Measurements from ENCODE around the gene PPA2.

The PPA2 gene

DNA sequence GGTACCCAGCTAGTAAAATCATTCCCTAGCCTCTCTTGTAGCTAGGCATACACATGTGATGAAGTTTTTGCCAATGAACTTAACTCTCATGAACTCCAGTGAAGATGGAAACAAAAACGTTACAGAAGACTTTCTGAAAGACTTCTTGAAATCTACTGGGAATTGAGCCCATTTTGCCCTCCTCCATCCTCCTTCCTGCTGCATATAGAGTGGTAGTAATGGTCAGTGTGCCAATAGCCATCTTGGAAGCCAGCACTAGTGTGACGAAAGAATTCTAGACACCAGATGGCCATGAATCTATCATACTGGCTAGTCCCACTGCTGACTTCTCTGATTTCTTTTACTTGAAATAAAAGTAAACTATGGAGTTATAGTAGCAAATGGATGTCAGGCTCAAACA is 30.9 kb upstream of the PPA2 start:
- H3K4me1 ChIP-seq: no peaks in the 10 kb centered on the region
- TF ChIP-seq, protein P1, sequence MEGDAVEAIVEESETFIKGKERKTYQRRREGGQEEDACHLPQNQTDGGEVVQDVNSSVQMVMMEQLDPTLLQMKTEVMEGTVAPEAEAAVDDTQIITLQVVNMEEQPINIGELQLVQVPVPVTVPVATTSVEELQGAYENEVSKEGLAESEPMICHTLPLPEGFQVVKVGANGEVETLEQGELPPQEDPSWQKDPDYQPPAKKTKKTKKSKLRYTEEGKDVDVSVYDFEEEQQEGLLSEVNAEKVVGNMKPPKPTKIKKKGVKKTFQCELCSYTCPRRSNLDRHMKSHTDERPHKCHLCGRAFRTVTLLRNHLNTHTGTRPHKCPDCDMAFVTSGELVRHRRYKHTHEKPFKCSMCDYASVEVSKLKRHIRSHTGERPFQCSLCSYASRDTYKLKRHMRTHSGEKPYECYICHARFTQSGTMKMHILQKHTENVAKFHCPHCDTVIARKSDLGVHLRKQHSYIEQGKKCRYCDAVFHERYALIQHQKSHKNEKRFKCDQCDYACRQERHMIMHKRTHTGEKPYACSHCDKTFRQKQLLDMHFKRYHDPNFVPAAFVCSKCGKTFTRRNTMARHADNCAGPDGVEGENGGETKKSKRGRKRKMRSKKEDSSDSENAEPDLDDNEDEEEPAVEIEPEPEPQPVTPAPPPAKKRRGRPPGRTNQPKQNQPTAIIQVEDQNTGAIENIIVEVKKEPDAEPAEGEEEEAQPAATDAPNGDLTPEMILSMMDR (IDR thresholded peaks at IDR 0.05; ENCODE audit: low read depth, low read length): no peak
- H3K9me3 ChIP-seq: no peaks in the 10 kb centered on the region
- H3K27me3 ChIP-seq: no peaks in the 10 kb centered on the region
- no peak for DNase-seq
- no peak overlapping the region for H3K4me3 ChIP-seq (ENCODE audit: low read depth, low read length)
- no peaks in the 10 kb centered on the region for H3K36me3 ChIP-seq

DNA sequence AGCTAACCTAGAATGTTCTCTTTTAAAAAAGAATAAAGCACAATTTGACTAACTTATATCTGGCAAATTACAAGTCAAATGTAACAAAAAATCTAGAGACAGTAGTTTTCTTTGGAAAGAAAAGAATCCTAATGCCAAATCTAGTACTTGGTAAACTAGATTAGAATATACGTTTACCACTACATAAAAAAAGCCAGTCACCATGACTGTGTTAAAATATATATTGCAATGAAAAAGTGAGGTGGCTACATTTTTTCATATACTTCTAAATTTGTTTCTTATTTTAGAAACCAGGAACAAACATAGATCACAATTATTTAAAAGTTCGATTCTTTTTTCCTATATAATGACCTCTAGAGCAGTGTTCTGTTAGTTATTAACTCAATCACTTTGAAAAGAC is 29.6 kb upstream of the PPA2 start:
- DNase-seq: no peak
- Histone ChIP-seq H3K36me3 (no peaks in the 10 kb centered on the region), H3K4me3 (ENCODE audit: low read depth, low read length) (no peak overlapping the region), H3K4me1 (no peaks in the 10 kb centered on the region), H3K27me3 (no peaks in the 10 kb centered on the region), H3K9me3 (no peaks in the 10 kb centered on the region)
- TF ChIP-seq, protein P1 (IDR thresholded peaks at IDR 0.05; ENCODE audit: low read depth, low read length): no peak

DNA sequence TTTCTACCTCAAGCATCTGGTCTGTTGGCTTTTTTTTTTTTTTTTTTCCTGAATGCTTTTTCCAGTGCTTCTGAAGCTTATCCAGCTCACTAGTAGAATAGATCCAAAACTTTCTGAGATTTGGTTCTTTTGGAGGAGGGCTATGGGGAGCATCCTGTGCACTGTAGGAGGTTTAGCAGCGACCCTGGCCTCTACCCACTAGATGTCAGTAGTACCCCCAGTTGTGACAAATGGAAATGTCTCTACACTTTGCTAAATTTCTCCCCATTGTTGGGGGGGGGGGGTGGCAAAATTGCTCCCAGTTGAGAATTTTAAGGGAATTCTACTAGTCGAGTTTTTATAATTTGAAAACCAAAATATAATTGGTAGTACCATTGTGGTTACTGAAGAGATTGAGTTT is 23.0 kb upstream of the PPA2 start:
- TF ChIP-seq, protein P1 (IDR thresholded peaks at IDR 0.05; ENCODE audit: low read depth, low read length): peak; percentile 61
- H3K9me3 ChIP-seq: no peaks in the 10 kb centered on the region

DNA sequence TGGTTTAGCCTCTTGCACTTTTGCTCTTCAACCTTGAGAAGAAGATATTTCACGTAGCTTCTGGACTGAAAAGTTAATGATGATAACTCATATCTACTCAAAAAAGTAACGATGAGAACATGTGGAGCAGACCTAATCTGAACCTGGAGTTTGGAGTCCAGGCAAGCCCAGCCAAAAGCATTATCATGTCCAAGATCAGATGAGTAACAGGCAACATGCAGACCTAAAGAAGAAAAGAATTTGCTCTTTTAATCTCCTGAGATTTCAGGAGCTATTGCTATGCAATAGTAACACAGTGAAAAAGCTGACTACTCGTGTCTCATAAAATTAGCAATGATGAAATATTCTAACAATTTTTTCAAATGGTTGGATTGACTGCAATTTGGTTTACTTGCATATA is 21.8 kb upstream of the PPA2 start:
- H3K9me3 ChIP-seq: no peaks in the 10 kb centered on the region
- H3K36me3 ChIP-seq: no peaks in the 10 kb centered on the region
- H3K4me1 ChIP-seq: no peaks in the 10 kb centered on the region
- H3K4me3 ChIP-seq (ENCODE audit: low read depth, low read length): no peak overlapping the region
- DNase-seq: no peak
- H3K27me3 ChIP-seq: no peaks in the 10 kb centered on the region
- TF ChIP-seq, protein P1 (IDR thresholded peaks at IDR 0.05; ENCODE audit: low read depth, low read length): no peak

More for the DNA sequence above, 23.0 kb upstream of the PPA2 start:
- Histone ChIP-seq H3K27me3 (no peaks in the 10 kb centered on the region), H3K36me3 (no peaks in the 10 kb centered on the region), H3K4me1 (no peaks in the 10 kb centered on the region), H3K4me3 (ENCODE audit: low read depth, low read length) (no peak overlapping the region)
- no peak for DNase-seq

DNA sequence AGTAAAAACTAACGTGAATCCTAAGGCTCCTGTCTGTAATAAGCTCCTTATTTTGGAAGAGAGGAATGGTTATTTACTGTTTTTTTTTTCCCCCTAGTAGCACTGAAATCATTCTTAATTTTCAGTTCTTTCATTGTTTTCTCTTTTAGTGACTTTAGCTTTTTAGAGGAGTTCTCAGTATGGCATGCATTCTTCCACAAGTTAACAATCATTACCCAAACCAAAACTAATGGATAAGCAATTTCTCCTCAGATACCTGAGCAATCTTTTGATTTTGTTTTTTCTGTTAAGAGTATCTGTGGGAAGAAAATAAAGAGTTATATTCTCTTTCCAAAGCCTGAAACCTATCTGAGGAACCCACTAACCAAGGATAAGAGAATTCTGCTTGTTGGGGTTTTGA is 16.7 kb upstream of the PPA2 start:
- Histone ChIP-seq H3K27me3 (no peaks in the 10 kb centered on the region), H3K4me3 (ENCODE audit: low read depth, low read length) (no peak overlapping the region), H3K4me1 (no peaks in the 10 kb centered on the region), H3K36me3 (no peaks in the 10 kb centered on the region), H3K9me3 (no peaks in the 10 kb centered on the region)
- no peak for DNase-seq
- TF ChIP-seq, protein P1 (IDR thresholded peaks at IDR 0.05; ENCODE audit: low read depth, low read length): no peak

DNA sequence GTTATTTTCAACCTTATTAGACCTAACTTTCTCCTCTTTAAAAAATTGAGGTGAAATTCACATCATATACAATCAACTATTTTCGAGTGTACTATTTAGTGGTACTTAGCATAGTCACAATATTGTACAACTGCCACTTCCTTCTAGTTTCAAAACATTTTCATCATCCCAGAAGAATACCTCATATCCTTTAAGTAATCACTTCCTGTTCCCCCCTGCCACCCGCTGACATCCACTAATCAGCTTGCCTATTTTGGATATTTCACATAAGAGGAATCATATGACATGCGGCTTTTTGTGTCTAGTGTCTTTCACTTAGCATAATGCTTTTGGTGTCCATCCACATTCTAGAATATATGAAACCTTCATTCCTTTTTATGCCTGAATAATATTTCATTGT is 10.0 kb upstream of the PPA2 start:
- no peak for DNase-seq
- Histone ChIP-seq H3K36me3 (no peaks in the 10 kb centered on the region), H3K4me3 (ENCODE audit: low read depth, low read length) (no peak overlapping the region), H3K4me1 (no peaks in the 10 kb centered on the region), H3K27me3 (no peaks in the 10 kb centered on the region), H3K9me3 (no peaks in the 10 kb centered on the region)
- TF ChIP-seq, protein P1 (IDR thresholded peaks at IDR 0.05; ENCODE audit: low read depth, low read length): no peak

Data from BE2C (cell line).